Measurements from ENCODE around the gene CHCHD2. TPM values are rescaled to one million over a fixed set of nuclear protein-coding genes. Genes with fewer than 3 reads are reported as not detected.
"Not testable (repeated sequence)": the region's sequence is repeated elsewhere in the genome, so short reads cannot be mapped to it uniquely, and the experiment has no call there.

Gene CHCHD2
- 291 TPM for polyA plus RNA-seq (2013, experiment 1 of 2)
- polyA plus RNA-seq (2013, experiment 2 of 2) = 279 TPM

DNA sequence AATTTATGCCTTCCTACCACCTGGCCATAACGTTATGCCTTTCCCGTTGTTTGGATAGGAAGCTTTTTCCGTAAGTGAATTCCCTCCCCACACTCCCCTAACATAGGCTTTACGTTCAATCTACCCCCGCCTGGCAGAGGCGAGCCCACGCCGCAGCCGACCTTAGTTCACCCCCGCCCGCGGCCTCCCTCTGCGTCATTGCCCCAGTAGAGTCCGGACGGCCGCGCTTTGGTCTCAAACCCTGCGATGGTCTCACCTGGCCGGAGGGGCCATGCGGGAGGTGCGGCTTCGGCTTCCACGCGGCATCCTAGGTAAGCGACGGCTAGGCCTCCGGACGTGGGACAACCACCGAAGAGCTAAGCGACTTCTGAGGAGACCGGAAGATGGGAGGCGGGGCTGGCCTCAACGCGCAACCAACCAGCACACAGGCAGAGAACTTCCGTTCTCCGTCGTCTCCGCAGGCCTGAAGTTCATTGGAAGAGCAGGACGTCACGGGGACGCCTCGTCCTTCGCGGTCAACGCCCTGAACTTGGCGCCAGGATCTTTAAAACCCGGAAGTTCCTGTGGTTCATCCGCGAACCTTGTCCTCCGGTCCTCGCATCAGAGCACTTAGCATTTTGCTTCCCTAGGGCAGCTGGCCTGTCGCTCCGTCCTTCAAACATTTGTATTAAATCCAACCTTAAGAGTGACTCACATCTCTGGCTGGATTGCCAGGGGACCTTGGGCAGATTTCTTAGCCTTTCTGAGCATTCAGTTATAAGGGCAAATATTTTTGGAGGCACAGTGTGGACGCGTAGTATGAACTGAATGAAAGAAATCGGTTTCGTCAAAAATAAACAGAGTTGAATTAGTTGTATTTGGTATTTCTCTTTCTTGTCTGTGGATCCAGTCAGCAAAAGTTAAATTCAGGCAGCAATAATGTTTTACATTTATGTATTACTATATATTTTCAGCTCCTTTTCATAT lies at the start of gene CHCHD2:
CHCHD2 (minus strand) TSS at position 369 of the 966 bp plus-strand sequence; CDS start at position 306, 63 bp downstream.
- WGBS, 2 experiments (ENCODE audit: insufficient coverage in 2 of 2) = 24 to 31% methylated on average over 48 to 49 of the region's 57 CpGs
- peaks cover 10% of the 10 kb centered on the region for H3K9me3 ChIP-seq (ENCODE audit: control insufficient read depth, low read length)
- no peaks in the 10 kb centered on the region for H3K4me1 ChIP-seq (ENCODE audit: control insufficient read depth, insufficient read depth, low read length, poor library complexity, severe bottlenecking)
- peaks cover 33% of the 10 kb centered on the region for H3K36me3 ChIP-seq (ENCODE audit: control insufficient read depth, insufficient read depth, low read length)
- H3K27ac ChIP-seq (ENCODE audit: low read depth, low read length, severe bottlenecking) = peak within 1 kb of the TSS; percentile 68
- H3K4me3 ChIP-seq (ENCODE audit: extremely low read depth, insufficient read depth, low read length, poor library complexity, severe bottlenecking) = peak within 1 kb of the TSS; percentile 74

DNA sequence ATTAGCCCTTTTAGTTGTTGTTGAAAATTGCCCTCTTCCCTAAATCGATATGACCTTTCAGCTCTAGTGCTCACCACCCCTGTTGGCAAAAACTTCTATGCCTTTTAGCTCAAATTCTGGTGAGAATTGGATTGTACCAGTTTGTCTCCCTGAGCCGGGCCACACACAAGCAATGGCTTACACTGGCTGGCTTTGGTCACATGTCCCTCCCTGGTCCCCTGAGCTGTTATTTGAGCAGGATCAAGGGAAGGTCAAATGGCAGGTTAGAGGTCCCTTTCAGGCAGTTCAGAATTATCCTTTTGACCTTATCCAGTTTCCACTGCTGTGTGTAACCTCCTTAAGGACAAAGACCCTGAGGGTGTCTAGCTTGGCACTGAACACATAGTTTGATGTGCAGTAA lies 24.8 kb upstream of the CHCHD2 start:
- H3K4me1 ChIP-seq (ENCODE audit: control insufficient read depth, insufficient read depth, low read length, poor library complexity, severe bottlenecking); H3K27ac ChIP-seq (ENCODE audit: low read depth, low read length, severe bottlenecking); H3K36me3 ChIP-seq (ENCODE audit: control insufficient read depth, insufficient read depth, low read length); H3K4me3 ChIP-seq (ENCODE audit: extremely low read depth, insufficient read depth, low read length, poor library complexity, severe bottlenecking): not testable (repeated sequence)
- peaks cover 44% of the 10 kb centered on the region for H3K9me3 ChIP-seq (ENCODE audit: control insufficient read depth, low read length)
- 60% methylated on average over 1 of the region's 2 CpGs; no CpG with 5 or more reads in 1 of the 2 experiments for WGBS, 2 experiments (ENCODE audit: insufficient coverage in 2 of 2)

DNA sequence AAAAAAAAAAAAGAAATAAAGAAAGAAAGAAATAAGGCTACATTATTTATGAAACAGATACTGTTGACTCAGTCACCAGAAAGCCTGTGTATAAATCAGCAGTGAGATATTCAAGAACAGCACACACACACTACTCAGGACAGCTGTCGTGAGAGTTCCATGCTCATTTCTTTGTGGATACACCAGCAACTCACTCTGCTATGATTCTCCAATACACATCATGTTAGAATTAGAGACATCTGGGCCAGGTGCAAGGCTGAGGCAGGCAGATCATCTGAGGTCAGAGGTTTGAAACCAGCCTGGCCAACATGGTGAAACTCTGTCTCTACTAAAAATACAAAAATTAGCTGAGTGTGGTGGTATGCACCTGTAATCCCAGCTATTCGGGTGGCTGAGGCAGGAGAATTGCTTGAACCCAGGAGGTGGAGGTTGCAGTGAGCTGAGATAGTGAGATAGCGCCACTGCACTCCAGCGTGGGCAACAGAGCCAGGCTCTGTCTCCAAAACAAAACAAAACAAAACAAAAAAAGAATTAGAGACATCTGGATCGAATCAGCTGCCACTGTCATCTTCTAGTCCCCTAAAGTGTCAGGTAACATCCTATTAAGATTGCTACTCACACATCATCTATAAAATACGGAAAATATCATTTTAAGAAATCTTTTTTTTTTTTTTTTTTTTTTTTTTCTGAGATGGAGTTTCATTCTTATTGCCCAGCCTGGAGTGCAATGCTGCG lies 21.1 kb upstream of the CHCHD2 start:
- WGBS, 2 experiments (ENCODE audit: insufficient coverage in 2 of 2) = 61% methylated on average over 2 of the region's 7 CpGs; no CpG with 5 or more reads in 1 of the 2 experiments
- H3K4me1 ChIP-seq (ENCODE audit: control insufficient read depth, insufficient read depth, low read length, poor library complexity, severe bottlenecking) = no peaks in the 10 kb centered on the region
- no peak overlapping the region for H3K27ac ChIP-seq (ENCODE audit: low read depth, low read length, severe bottlenecking)
- no peak overlapping the region for H3K4me3 ChIP-seq (ENCODE audit: extremely low read depth, insufficient read depth, low read length, poor library complexity, severe bottlenecking)
- H3K36me3 ChIP-seq (ENCODE audit: control insufficient read depth, insufficient read depth, low read length) = no peaks in the 10 kb centered on the region
- H3K9me3 ChIP-seq (ENCODE audit: control insufficient read depth, low read length) = peaks cover 38% of the 10 kb centered on the region

DNA sequence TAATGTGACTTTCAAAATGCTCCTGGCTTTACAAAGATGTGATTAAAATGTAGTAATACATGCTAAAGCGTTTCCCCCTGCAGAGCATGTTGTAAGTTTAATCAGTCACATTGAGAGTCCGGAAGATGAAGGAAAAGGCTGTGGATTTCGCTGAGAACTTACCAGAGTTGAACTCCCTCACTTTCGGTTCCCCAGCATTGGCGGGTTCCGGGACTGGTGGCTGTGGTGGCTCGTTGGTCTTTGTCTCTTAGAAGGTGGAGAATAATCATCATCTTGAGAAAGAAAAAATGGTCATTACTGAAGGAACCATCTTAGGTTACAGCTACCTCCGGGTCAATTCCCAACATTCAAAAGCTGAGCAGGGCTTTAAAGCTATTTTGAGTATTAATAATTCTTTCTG lies 19.6 kb upstream of the CHCHD2 start:
- 70 to 74% methylated on average over 5 of the region's 8 CpGs for WGBS, 2 experiments (ENCODE audit: insufficient coverage in 2 of 2)
- Histone ChIP-seq H3K4me3 (ENCODE audit: extremely low read depth, insufficient read depth, low read length, poor library complexity, severe bottlenecking) (no peak overlapping the region), H3K27ac (ENCODE audit: low read depth, low read length, severe bottlenecking) (no peak overlapping the region)

GRCh38 chr7:56124981-56125380 lies 18.7 kb upstream of the CHCHD2 start:
- H3K9me3 ChIP-seq (ENCODE audit: control insufficient read depth, low read length) = peaks cover 38% of the 10 kb centered on the region
- H3K27ac ChIP-seq (ENCODE audit: low read depth, low read length, severe bottlenecking) = no peak overlapping the region
- H3K4me1 ChIP-seq (ENCODE audit: control insufficient read depth, insufficient read depth, low read length, poor library complexity, severe bottlenecking) = no peaks in the 10 kb centered on the region
- H3K36me3 ChIP-seq (ENCODE audit: control insufficient read depth, insufficient read depth, low read length) = no peaks in the 10 kb centered on the region
- no peak overlapping the region for H3K4me3 ChIP-seq (ENCODE audit: extremely low read depth, insufficient read depth, low read length, poor library complexity, severe bottlenecking)
- WGBS, 2 experiments (ENCODE audit: insufficient coverage in 2 of 2) = 60 to 64% methylated on average over 4 of the region's 6 CpGs

More for the DNA sequence above, 19.6 kb upstream of the CHCHD2 start:
- Histone ChIP-seq H3K36me3 (ENCODE audit: control insufficient read depth, insufficient read depth, low read length) (no peaks in the 10 kb centered on the region), H3K4me1 (ENCODE audit: control insufficient read depth, insufficient read depth, low read length, poor library complexity, severe bottlenecking) (no peaks in the 10 kb centered on the region), H3K9me3 (ENCODE audit: control insufficient read depth, low read length) (peaks cover 44% of the 10 kb centered on the region)

DNA sequence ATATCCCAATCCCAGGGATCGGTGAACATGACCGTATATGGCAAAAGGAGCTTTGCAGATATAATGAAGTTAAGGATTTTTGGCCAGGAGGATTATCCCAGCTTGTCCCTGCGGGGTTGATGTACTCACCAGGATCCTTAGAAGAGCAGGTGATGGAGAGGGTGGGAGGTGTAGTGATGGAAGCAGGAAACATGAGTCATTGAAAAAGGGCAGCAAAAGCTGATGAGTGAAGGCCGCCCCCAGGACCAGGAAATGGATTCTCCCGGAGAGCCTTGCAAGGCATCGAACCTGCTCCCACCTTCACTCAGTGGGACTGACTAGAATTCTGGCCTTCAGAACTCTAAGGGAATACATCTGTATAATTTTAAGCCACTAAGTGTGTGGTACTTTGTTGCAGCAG lies 15.2 kb upstream of the CHCHD2 start:
- H3K9me3 ChIP-seq (ENCODE audit: control insufficient read depth, low read length) = peaks cover 24% of the 10 kb centered on the region
- 72 to 91% methylated on average over 2 to 6 of the region's 6 CpGs for WGBS, 2 experiments (ENCODE audit: insufficient coverage in 2 of 2)
- no peak overlapping the region for H3K4me3 ChIP-seq (ENCODE audit: extremely low read depth, insufficient read depth, low read length, poor library complexity, severe bottlenecking)
- H3K27ac ChIP-seq (ENCODE audit: low read depth, low read length, severe bottlenecking) = no peak overlapping the region
- no peaks in the 10 kb centered on the region for H3K36me3 ChIP-seq (ENCODE audit: control insufficient read depth, insufficient read depth, low read length)
- H3K4me1 ChIP-seq (ENCODE audit: control insufficient read depth, insufficient read depth, low read length, poor library complexity, severe bottlenecking) = no peaks in the 10 kb centered on the region

DNA sequence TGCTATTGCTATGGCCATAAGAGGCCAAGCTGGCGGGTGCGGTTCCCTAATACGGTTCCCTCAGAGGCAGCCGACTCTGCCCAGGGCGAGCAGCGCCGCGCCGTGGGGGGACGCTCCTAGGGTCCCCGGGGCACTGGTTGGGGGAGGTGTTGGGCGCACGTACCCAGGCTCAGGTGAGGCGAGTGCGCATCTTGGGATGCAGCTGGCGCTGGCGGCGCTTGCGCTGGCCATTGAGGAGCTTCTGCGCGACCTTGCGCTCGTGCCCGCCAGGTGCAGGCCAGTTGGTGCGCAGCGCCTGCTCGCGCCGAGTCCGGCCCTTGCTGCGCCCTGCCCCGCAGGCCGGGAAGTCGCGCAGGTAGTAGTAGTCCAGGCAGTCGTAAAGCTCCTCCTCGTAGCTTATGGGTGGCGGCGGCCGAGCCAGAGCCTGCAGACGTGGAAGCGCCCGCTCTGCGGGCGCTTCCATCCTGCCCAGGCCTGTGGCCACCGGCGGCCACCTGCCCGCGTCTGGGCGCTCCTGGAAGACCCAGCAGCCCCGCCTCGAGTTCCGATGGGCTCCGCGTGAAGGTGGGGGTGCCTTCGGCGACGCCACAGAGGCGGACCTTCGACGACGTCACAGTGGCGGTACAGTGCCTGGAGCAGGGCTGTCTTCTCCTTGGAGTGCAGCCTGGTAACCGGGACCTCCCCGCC lies 9.7 kb upstream of the CHCHD2 start, which contains the start of gene NUPR2:
NUPR2 (minus strand) TSS at position 566 of the 687 bp plus-strand sequence; CDS start at position 463, 103 bp downstream.
- no peak within 1 kb of the TSS for H3K4me3 ChIP-seq (ENCODE audit: extremely low read depth, insufficient read depth, low read length, poor library complexity, severe bottlenecking)
- 92 to 95% methylated on average over 47 to 63 of the region's 65 CpGs for WGBS, 2 experiments (ENCODE audit: insufficient coverage in 2 of 2)
- no peaks in the 10 kb centered on the region for H3K4me1 ChIP-seq (ENCODE audit: control insufficient read depth, insufficient read depth, low read length, poor library complexity, severe bottlenecking)
- peaks cover 7% of the 10 kb centered on the region for H3K9me3 ChIP-seq (ENCODE audit: control insufficient read depth, low read length)
- no peak within 1 kb of the TSS for H3K27ac ChIP-seq (ENCODE audit: low read depth, low read length, severe bottlenecking)
- no peaks in the 10 kb centered on the region for H3K36me3 ChIP-seq (ENCODE audit: control insufficient read depth, insufficient read depth, low read length)

DNA sequence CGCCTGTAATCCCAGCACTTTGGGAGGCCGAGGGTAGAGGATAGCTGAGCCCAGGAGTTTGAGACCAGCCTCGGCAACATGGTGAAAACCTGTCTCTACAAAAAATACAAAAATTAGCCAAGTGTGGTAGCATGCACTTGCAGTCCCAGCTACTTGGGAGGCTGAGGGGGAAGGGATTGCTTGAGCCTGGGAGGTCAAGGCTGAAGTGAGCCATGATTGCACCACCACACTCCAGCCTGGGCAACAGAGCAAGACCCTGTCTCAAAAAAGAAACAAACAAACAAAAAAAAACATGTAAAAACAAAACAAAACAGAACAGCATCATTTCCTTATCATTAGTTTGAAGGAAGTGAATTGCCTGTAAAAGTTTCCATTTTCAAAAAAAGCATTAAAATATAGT lies 6.0 kb upstream of the CHCHD2 start:
- H3K36me3 ChIP-seq (ENCODE audit: control insufficient read depth, insufficient read depth, low read length); H3K27ac ChIP-seq (ENCODE audit: low read depth, low read length, severe bottlenecking); H3K4me1 ChIP-seq (ENCODE audit: control insufficient read depth, insufficient read depth, low read length, poor library complexity, severe bottlenecking); H3K4me3 ChIP-seq (ENCODE audit: extremely low read depth, insufficient read depth, low read length, poor library complexity, severe bottlenecking): not testable (repeated sequence)
- peaks cover 12% of the 10 kb centered on the region for H3K9me3 ChIP-seq (ENCODE audit: control insufficient read depth, low read length)
- WGBS, 2 experiments (ENCODE audit: insufficient coverage in 2 of 2) = 65 to 72% methylated on average over 2 to 3 of the region's 3 CpGs

DNA sequence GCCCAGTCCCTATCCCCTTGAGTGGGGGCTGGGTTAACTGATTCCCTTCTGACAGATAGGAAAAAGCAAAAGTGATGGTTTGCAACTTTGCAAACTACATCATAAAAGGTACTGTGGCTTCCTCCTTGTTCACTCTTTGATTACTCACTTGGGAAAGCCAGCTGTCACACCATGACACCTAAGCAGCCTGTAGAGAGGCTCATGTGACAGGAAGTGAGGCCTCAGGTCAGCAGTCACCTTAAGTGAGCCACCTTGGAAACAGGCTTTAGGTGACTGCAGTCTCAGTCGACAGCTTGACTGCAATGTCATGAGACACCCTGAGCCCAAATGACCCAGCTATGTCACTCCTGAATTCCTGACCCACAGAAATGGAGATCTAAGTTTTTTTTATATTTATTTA lies 4.3 kb upstream of the CHCHD2 start:
- Histone ChIP-seq H3K9me3 (ENCODE audit: control insufficient read depth, low read length) (peaks cover 17% of the 10 kb centered on the region), H3K27ac (ENCODE audit: low read depth, low read length, severe bottlenecking) (no peak overlapping the region), H3K36me3 (ENCODE audit: control insufficient read depth, insufficient read depth, low read length) (no peaks in the 10 kb centered on the region), H3K4me1 (ENCODE audit: control insufficient read depth, insufficient read depth, low read length, poor library complexity, severe bottlenecking) (no peaks in the 10 kb centered on the region), H3K4me3 (ENCODE audit: extremely low read depth, insufficient read depth, low read length, poor library complexity, severe bottlenecking) (no peak overlapping the region)
- WGBS, 2 experiments (ENCODE audit: insufficient coverage in 2 of 2) = 67 to 78% methylated on average over 1 of the region's 1 CpG

DNA sequence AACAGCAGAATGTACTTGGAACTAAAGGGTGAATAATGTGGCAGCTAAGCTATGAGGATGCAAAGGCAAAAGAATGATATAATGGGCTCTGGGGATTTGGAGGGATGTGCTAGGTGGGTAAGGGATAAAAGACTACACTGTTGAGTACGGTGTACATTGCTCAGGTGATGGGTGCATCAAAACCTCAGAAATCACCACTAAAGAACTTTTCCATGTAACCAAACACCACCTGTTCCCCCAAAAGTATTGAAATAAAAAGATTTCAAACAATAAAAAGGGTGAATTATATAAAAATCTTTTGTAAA lies 1.6 kb upstream of the CHCHD2 start:
- Histone ChIP-seq H3K4me3 (ENCODE audit: extremely low read depth, insufficient read depth, low read length, poor library complexity, severe bottlenecking) (no peak overlapping the region), H3K4me1 (ENCODE audit: control insufficient read depth, insufficient read depth, low read length, poor library complexity, severe bottlenecking) (no peaks in the 10 kb centered on the region), H3K27ac (ENCODE audit: low read depth, low read length, severe bottlenecking) (no peak overlapping the region), H3K36me3 (ENCODE audit: control insufficient read depth, insufficient read depth, low read length) (peaks cover 18% of the 10 kb centered on the region), H3K9me3 (ENCODE audit: control insufficient read depth, low read length) (peaks cover 10% of the 10 kb centered on the region)
- no CpG with 5 or more reads among the region's 1 CpG for WGBS, 2 experiments (ENCODE audit: insufficient coverage in 2 of 2)

All from mesodermal cell (in vitro differentiated cells).